Measurements from ENCODE around the gene SLC5A2.

DNA sequence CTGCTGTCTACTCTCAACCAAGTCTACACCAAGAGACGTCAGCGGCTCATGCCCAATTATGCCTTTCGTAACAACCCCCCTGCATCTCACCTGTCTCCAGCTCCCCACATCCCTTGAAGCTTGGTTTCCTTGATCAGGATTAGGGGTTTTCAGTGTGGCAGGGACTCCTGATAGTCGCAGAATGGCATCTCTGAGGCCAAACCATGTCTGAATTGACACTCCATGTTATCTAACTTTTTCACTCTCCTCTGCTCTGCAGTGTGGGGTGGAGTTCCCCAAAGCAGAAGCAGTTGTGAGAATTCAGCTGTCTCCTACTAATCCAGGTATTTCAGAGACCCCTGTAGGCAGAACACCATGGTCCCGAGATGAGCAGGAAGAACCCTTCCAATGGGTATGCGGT lies 39.1 kb downstream of the SLC5A2 start:
- TF ChIP-seq, protein P1, sequence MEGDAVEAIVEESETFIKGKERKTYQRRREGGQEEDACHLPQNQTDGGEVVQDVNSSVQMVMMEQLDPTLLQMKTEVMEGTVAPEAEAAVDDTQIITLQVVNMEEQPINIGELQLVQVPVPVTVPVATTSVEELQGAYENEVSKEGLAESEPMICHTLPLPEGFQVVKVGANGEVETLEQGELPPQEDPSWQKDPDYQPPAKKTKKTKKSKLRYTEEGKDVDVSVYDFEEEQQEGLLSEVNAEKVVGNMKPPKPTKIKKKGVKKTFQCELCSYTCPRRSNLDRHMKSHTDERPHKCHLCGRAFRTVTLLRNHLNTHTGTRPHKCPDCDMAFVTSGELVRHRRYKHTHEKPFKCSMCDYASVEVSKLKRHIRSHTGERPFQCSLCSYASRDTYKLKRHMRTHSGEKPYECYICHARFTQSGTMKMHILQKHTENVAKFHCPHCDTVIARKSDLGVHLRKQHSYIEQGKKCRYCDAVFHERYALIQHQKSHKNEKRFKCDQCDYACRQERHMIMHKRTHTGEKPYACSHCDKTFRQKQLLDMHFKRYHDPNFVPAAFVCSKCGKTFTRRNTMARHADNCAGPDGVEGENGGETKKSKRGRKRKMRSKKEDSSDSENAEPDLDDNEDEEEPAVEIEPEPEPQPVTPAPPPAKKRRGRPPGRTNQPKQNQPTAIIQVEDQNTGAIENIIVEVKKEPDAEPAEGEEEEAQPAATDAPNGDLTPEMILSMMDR (IDR thresholded peaks at IDR 0.05), result no peak
- TF ChIP-seq POLR2A (IDR thresholded peaks at IDR 0.05; ENCODE audit: low read depth), result no peak
